ENCODE results near the gene ASCC1. TPM values are rescaled to one million over a fixed set of nuclear protein-coding genes. Genes with fewer than 3 reads are reported as not detected.
A peak's percentile ranks its signal among the peaks of the same experiment; 100 is the strongest.

The ASCC1 gene
- total RNA-seq, 2 experiments from 2014 or later, result 16.5 to 19.0 TPM

- DNase-seq, result no peak
- ChIA-PET POLR2A (interaction anchor here (0.8 to 4.7 kb wide), 7 partner anchors 8 to 262 kb away, joined by 4 to 28 read pairs (median 5); partner anchors contain the start of genes ANAPC16, ASCC1 and SPOCK2), CTCF (interaction anchor here (1.0 to 1.6 kb wide), 4 partner anchors 9 to 270 kb away, joined by 3 to 4 read pairs (median 4); no protein-coding TSS in a partner anchor)
- Histone ChIP-seq H3K9me3 (ENCODE audit: control insufficient read depth in 1 of 2, insufficient read depth in 1 of 2, low read length in 2 of 2) (no peaks in the 10 kb centered on the region), H3K27ac (ENCODE audit: low read depth in 1 of 2, low read length in 2 of 2) (peak overlapping the region in 1 of 2 donors; percentile 47), H3K4me3 (ENCODE audit: low read length) (no peak overlapping the region), H3K4me1 (ENCODE audit: insufficient read depth, low read length) (peaks cover 50% of the 10 kb centered on the region), H3K36me3 (ENCODE audit: insufficient read depth, low read length) (peaks cover 98% of the 10 kb centered on the region), H3K27me3 (ENCODE audit: control insufficient read depth in 1 of 2, insufficient read depth in 2 of 2, low read length in 2 of 2) (no peaks in the 10 kb centered on the region)
- Mint-ChIP-seq H3K4me1 (ENCODE audit: low read depth) (peaks cover 50% of the 10 kb centered on the region), H3K36me3 (ENCODE audit: low read depth) (peaks cover 100% of the 10 kb centered on the region), H3K4me3 (peak overlapping the region; percentile 43), H3K9me3 (no peaks in the 10 kb centered on the region), H3K27ac (peak overlapping the region; percentile 85), H3K27me3 (no peaks in the 10 kb centered on the region)
- intact Hi-C loops (cut with DNase I, micrococcal nuclease), result loop anchor here in 1 of 2 experiments (5.0 kb wide), 1 partner anchor 152 kb away; no protein-coding TSS in a partner anchor
- no peak for ATAC-seq (ENCODE audit: poor library complexity)
- no peak for TF ChIP-seq CTCF (IDR thresholded peaks at IDR 0.05)
Observed at GRCh38 chr10:72069751-72070526, 146.1 kb downstream of the ASCC1 start.

GRCh38 chr10:72068901-72069446 is 147.1 kb downstream of the ASCC1 start:
- POLR2A ChIA-PET, result interaction anchor here (1.8 to 2.0 kb wide), 3 partner anchors 8 to 10 kb away, joined by 7 to 9 read pairs (median 8); no protein-coding TSS in a partner anchor
- no peak for DNase-seq

More at GRCh38 chr10:72068901-72069446, 147.1 kb downstream of the ASCC1 start:
- no peaks in the 10 kb centered on the region for H3K9me3 ChIP-seq (ENCODE audit: control insufficient read depth in 1 of 2, insufficient read depth in 1 of 2, low read length in 2 of 2)
- peaks cover 99% of the 10 kb centered on the region for H3K36me3 Mint-ChIP-seq (ENCODE audit: low read depth)
- intact Hi-C loops (cut with DNase I, micrococcal nuclease), result no loop called here
- H3K27me3 Mint-ChIP-seq, result no peaks in the 10 kb centered on the region
- H3K27ac ChIP-seq (ENCODE audit: low read depth in 1 of 2, low read length in 2 of 2), result peak overlapping the region in 1 of 2 donors; percentile 11
- TF ChIP-seq CTCF (IDR thresholded peaks at IDR 0.05), result no peak
- peaks cover 44% of the 10 kb centered on the region for H3K4me1 Mint-ChIP-seq (ENCODE audit: low read depth)
- ATAC-seq (ENCODE audit: poor library complexity), result no peak
- H3K4me3 Mint-ChIP-seq, result peak overlapping the region; percentile 27
- peaks cover 40% of the 10 kb centered on the region for H3K4me1 ChIP-seq (ENCODE audit: insufficient read depth, low read length)
- H3K36me3 ChIP-seq (ENCODE audit: insufficient read depth, low read length), result peaks cover 95% of the 10 kb centered on the region
- CTCF ChIA-PET, result interaction anchor here (2.1 kb wide), 1 partner anchor 20 kb away, joined by 8 read pairs; no protein-coding TSS in a partner anchor
- H3K27me3 ChIP-seq (ENCODE audit: control insufficient read depth in 1 of 2, insufficient read depth in 2 of 2, low read length in 2 of 2), result no peaks in the 10 kb centered on the region
- no peaks in the 10 kb centered on the region for H3K9me3 Mint-ChIP-seq
- peak overlapping the region; percentile 85 for H3K27ac Mint-ChIP-seq
- no peak overlapping the region for H3K4me3 ChIP-seq (ENCODE audit: low read length)
